GM19239 (cell line): Measurements from ENCODE around the gene NPAS2.

Experiments used
- DNase-seq: peaks from one replicate; pipeline ENCODE4 v3.0.0; 2011; ENCODE audit warnings: low spot score; ENCODE audit not compliant: insufficient read length
- FAIRE-seq: peaks from 2 replicates; lab custom pipeline; 2011; peaks lifted over from hg19 to GRCh38; lab: Jason Lieb, UNC

Gene NPAS2

DNA sequence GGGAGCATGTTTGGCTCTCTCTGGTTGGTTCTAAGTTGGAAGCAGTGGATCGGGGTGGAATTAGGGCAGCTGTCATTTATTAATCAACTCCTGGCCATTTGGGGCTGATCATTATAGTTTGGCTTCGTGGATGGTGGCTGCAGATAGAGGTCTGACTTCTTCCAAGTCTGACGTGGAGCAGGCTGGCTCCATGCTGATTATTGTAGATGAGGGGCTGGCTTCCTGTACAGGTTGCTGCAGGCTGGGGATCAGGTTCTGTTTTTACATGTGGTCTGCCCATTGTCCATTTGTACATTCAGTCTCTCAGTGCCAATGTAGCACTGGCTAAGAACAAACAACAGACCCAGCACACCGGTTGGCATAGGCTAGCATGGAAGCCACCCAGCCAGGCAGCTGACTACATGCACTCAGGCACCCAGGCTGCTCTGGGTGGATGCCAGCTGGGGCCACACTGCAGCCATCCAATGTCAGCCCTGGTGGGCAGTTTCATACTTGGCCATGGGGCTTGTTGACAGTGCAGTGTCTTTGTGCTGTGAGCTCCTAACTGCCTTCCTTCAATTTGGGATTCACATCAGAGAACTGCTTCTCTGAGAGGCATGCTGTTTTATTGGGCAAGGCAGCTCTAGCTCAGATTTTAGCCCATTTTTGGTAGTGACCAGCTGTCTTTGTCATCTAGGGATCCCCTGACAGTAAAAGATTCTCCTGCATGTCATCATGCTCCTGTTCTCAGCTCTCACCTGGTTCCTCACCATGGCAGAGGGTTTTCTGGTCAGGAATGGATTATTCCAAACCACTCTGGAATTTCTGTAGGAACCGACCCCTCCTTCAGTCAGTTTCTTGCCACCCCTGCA is 25.4 kb downstream of the NPAS2 start:
- DNase-seq (no peak), FAIRE-seq (no peak)

- FAIRE-seq, result no peak
- no peak for DNase-seq
Measured at GRCh38 chr2:100846716-100847115, 26.8 kb downstream of the NPAS2 start.

DNA sequence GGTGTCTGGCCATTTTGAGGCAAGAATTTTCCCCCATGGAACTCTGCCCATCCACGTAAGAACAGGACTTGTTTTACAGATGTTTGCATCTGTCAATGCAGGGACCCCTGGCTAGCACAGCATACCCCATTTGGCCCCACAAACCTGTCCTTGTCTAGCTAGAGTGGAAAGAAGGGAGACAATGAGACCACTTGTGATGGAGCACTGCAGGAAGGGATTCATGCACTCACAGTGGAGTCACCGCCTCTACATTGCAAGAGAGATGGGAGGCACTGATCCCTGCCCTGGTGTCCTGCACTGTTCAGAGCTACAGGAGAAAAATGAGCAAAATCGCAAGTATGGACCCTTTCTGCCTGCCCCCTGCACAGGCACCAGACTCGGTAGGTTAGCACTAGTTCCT is 32.5 kb downstream of the NPAS2 start:
- DNase-seq (no peak), FAIRE-seq (no peak)

GRCh38 chr2:100852999-100853908 is 33.3 kb downstream of the NPAS2 start:
- DNase-seq (no peak), FAIRE-seq (no peak)

DNA sequence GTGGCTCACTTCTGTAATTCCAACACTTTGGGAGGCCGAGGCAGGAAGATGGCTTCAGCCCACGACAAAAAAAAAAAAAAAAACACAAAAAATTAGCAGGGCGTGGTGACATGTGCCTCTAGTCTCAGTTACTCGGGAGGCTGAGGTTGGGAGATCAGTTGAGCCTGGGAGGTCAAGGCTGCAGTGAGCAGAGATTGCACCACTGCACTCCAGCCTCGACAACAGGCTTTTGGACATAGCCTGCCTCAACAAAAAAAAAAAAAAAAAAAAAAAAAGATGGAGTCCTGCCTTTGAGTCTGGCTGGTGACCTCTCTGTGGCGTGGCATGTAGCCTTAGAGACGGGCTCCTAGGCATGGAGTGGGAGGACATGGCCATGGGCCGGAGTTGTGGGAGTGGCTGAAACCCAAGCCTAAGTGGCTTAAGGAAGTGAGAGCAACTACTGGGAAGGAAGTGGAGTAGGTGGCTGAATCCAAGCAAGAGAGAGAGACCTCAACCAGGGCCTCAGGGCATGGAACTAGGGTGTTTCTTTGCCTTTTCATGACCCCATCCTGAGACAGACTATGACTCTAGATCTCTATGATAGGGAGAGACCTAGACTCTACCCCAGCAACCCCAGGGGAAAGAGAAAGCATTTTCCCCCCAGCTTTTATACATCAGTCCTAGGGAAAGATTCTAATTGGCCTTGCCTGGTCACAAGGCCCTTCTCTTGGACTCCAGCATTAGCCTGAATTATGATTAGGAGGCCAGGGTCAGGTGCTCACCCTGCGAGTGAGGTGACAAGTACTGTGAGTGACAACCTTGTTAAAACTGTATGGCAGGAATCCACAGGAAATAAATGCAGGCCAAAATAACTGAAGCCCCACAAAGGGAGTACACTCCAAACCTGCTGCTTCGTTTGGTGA is 34.2 kb downstream of the NPAS2 start:
- FAIRE-seq (no peak), DNase-seq (no peak)

GRCh38 chr2:100855084-100855483 is 35.1 kb downstream of the NPAS2 start:
- FAIRE-seq (no peak), DNase-seq (no peak)

- no peak for DNase-seq
- no peak for FAIRE-seq
Measured at GRCh38 chr2:100855606-100856005, 35.7 kb downstream of the NPAS2 start.

DNA sequence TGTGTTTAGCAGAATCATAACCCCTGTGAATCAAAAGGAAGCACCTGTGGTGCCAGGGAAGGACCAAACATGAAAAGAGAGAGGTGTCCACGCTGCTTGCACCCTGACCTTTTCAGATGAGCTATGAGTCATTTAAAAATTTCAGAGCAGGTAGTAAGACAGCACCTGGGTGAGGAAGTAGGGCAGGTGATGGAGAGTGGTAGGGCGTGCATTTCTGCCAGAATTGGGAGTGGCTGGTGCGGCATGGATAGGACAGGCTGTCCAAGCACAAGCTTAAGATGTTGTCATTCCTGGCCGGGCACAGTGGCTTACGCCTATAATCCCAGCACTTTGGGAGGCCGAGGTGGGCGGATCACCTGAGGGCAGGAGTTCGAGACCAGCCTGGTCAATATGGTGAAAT is 36.8 kb downstream of the NPAS2 start:
- DNase-seq (no peak), FAIRE-seq (no peak)

DNA sequence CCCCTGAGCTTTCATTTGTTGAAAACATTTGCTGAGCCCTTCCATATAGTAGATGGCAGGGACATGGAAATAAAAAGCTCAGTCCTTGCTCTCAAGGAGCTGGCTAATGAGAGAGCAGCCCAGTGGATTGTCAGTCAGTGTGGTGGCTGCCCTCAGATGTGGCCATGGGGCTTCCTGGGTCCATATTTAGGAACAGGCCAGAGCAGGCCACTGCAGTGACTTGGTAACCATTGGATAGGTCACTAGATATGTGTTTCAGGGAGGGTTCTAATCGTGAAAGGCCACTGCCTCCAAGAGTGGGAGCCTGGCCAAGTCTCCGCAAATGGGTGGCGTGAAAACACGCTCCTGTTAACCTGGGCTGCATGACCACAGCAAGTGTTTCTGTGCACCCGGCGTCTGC is 37.4 kb downstream of the NPAS2 start:
- DNase-seq (no peak), FAIRE-seq (no peak)

DNA sequence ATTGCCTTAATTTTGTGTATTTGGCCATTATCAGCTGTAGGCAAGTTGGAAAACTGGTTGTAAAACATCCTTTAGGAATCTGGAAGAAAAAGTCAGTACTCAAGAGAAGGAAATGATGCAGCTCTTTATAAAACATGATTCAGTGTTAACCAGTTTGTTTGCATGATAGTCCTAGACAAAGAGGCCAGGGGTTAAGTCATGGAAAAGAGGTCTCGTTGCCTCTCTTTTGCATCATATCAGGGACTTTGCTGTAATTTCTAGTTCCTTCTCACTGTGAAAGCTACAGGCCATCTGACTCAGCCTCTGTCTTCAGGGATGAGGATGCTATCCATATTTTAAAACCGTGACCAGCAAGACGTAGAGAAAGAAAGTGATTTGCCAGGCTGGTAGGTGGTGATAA is 38.0 kb downstream of the NPAS2 start:
- DNase-seq (no peak), FAIRE-seq (no peak)

DNA sequence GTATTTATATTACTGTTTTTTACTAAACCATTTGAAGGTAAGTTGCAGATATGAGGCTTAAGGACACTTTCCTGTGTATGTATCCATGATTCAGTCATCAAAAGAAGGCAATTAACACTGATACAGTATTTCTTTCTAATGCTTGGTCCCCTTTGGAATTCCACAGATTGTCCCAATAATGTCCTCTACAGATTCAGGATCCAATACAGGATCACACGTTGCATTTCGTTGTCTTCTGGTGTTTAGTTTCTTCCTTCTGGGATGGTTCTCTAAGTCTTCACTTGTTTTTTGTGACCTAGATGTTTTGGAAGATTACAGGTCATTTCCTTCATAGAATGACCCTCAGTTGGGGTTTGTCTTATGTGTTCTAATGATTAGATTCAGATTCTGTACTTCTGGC is 40.0 kb downstream of the NPAS2 start:
- DNase-seq (no peak), FAIRE-seq (no peak)

DNA sequence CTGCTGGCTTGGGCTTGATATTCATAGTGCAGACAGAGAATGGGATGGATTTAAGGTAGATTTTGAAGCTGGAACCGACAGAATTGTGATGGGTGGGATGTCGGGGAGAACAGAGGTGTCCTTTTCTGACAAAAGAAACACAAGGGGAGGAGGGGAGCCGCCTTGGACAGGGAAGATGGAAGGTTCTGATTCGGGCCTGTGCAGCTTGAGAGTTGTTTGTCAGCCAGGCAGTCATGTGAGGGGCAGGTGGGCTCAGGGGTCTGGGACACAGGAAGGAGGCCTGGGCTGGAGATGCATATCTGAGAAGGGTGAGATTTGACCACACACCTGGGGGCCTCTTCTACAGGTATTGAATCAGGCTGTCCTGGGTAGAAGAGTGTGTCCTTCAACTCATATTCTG is 41.4 kb downstream of the NPAS2 start:
- no peak for FAIRE-seq
- no peak for DNase-seq

- DNase-seq (no peak), FAIRE-seq (no peak)
Measured at GRCh38 chr2:100862081-100862480, 42.1 kb downstream of the NPAS2 start.

GRCh38 chr2:100865816-100866460 is 46.0 kb downstream of the NPAS2 start:
- no peak for FAIRE-seq
- no peak for DNase-seq

DNA sequence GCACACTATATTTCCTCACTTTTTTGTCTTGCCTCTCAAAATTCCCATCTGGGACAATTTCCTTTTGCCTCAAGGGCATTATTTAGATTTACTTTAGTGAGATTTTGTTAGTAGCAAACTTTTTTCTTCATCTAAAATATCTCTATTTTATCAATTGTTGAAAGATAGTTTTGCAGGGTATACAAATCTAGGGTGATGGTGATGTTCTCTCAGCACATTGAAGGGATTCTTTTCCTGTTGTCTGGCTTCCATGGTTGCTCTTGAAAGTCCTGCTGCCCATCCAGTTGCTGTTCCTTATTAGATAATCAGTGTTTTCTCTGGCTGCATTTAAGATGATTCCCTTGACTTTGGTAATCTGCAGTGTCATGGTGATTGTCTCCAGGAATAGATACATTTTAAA is 48.1 kb downstream of the NPAS2 start:
- DNase-seq, result no peak
- FAIRE-seq, result no peak

DNA sequence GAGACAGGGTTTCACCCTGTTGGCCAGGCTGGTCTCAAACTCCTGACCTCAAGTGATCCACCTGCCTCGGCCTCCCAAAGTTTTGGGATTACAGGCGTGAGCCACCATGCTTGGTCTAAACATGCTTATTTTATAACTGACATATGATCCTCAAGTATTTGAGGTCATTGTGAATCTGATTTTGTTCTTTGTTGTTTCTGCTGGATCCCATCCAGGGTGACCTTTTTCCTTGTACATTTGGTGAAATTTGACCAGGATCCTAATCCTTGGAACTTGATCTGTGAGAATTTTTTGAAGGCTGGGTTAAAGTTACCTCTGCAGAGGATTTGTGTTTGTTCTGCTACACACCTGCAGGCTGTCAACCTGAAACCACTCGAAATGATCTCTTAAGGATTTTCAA is 49.2 kb downstream of the NPAS2 start:
- FAIRE-seq (no peak), DNase-seq (no peak)

DNA sequence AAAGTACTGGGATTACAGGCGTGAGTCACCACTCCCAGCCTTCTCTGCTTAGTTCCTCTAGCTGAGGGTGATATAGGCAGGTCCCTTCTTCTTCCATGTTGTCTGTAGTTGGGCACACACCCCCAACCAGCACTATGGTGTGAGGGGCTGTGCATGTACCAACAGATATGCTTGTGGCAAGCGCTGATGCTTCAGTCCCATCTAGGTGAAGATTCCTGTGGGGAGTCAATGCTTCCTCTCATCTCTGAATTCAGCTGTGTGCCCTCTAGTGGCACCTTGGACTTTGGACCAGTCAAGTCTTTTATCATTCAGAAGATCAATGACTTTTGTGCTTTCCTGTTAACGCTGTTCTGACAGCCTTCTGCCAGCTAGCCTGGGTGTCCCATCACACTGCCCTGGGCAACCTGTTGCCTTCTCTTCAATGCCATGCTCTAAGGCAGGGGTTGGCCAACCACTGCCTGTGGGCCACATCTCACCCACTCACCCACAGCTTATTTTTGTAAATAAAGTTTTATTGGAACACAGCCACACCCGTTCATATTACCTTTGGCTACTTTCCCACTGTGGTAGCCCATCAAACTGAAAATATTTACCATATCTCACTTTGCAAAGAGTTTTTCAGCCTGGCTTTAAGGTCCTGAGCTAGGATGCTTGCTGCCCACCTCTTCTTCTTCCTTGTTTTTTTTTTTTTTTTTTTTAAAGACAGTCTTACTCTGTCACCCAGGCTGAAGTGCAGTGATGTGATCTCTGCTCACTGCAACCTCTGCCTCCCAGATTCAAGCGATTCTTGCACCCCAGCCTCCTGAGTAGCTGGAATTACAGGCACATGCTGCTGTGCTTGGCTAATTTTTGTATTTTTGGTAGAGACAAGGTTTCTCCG is 51.0 kb downstream of the NPAS2 start:
- DNase-seq, result no peak

GRCh38 chr2:100875516-100876230 is 55.7 kb downstream of the NPAS2 start:
- DNase-seq (no peak), FAIRE-seq (no peak)

More for the DNA sequence above, 51.0 kb downstream of the NPAS2 start:
- no peak for FAIRE-seq
